HG02588 (cell line): ENCODE results near the gene WEE1.
"Not testable (repeated sequence)": the region's sequence is repeated elsewhere in the genome, so short reads cannot be mapped to it uniquely, and the experiment has no call there.

ENCODE experiments used
- ATAC-seq: cut with Tn5 transposase; IDR thresholded peaks from one replicate; pipeline ENCODE4 v1.9.1; 2021; ENCODE audit warnings: mild to moderate bottlenecking, moderate library complexity; ENCODE audit not compliant: unreplicated experiment

Gene WEE1

GRCh38 chr11:9619004-9619403, 45.5 kb downstream of the WEE1 start:
- no peak for ATAC-seq

DNA sequence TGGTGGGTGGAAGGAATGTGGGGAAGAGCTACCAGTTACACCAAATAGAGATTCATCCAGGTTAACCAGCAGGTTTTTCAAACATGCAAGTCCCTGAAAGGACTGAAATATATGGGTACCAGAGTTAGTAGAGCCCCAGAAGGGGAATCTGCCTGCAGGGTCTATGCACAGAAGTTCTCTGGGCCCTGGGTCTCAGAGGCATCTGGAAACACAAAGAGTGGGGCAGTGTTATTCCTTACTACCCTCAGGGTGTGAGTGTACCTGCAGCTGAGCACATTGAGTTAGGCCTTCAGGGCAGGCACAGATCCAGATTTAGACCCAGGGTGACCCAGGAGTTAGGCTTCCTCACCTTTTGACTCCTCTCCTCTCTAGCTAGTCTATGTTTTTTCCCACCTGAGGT, 46.5 kb downstream of the WEE1 start:
- ATAC-seq = no peak

GRCh38 chr11:9622353-9622752, 48.9 kb downstream of the WEE1 start:
- ATAC-seq = not testable (repeated sequence)

DNA sequence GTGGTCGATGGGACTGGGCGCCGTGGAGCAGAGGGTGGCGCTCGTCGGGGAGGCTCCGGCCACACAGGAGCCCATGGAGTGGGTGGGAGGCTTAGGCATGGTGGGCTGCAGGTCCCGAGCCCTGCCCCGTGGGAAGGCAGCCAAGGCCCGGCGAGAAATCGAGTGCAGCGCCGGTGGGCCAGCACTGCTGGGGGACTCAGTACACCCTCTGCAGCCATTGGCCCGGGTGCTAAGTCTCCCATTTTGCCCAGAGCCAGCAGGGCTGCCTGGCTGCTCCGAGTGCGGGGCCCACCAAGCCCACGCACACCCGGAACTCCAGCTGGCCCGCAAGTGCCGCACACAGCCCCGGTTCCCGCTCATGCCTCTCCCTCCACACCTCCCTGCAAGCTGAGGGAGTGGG, 49.6 kb downstream of the WEE1 start:
- ATAC-seq = not testable (repeated sequence)

DNA sequence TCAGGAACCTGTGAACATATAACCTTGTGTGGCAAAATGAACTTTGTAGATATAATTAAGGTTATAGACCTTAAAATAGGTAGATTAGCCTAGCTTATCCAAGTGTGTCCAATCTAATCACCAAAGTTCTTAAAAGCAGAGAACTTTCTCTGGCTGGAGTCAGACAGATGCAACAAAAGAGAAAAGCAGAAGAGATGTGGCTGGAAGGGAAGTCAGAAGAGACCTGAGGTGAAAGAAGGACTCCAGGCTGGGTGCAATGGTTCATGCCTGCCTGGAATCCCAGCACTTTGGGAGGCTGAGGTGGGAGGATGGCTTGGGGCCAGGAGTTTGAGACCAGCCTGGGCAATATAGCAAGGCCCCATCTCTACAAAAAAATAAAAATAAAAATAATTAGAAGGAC, 51.0 kb downstream of the WEE1 start:
- ATAC-seq = no peak

- ATAC-seq = no peak
These were observed 51.7 kb downstream of the WEE1 start for GRCh38 chr11:9625162-9625561.

- no peak for ATAC-seq
These were observed 52.3 kb downstream of the WEE1 start for GRCh38 chr11:9625728-9626127.

DNA sequence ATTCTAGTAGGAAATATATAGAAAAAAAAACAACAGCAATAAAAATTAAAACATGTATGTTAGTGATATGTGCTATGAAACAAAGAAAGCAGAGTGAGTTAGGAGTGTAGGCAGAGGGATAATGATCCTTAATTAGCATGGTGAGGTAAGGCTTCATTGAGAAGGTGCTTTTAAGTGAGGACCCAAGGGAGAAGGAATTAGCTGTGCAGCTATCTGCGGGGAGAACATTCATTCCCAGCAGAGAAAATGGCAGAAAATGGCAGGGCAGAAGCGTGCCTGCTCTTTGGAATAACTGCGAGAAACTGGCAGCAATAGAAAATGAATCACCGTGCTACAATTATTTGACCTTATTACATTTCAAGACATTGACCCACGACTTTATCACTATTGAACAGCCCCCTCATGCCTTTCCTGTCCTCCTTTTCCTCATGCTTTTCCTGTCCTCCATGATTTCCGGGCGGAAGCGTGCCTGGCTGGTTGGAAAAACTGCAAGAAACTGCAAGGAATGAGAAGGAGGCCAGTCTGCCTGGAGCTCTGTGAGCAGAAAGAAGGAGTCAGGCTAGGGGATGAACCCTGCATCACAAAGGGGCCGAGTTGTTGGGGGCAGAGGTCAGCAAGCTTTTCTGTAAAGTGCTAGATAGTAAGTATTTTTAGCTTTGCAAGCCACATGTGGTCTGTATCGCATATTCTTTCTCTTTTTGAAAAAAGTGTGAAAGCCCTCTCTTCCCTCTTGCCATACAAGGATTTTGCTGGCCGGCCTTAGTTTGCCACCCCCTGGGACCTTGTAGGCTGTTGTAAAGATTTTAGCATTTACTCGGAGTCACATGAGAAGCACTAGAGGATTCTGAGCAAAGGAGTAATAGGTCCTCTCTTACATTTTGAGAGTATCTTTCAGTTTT, 53.3 kb downstream of the WEE1 start:
- ATAC-seq = no peak

- ATAC-seq = no peak
These were observed 55.6 kb downstream of the WEE1 start for GRCh38 chr11:9629064-9629463.

DNA sequence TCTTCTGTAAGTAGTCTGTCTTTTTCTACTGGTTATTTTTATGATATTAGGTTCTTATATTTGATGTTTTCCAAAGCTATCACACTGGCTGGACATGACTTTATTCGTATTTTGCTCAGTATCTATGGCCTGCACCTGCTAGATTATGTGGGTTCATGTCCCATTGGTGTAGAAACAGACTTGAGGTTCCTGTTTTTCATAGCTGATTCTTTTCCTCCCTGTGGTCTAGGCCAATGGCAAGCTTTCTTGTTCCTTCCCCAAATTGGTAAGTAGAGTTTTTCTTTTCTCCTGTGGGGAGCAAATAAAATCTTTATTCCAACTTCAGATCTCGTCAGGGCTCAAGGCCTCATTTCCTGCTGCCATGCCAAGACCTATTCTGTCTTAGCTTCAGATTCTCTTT, 60.2 kb downstream of the WEE1 start:
- ATAC-seq = no peak

GRCh38 chr11:9636691-9637090, 63.2 kb downstream of the WEE1 start:
- ATAC-seq = no peak

DNA sequence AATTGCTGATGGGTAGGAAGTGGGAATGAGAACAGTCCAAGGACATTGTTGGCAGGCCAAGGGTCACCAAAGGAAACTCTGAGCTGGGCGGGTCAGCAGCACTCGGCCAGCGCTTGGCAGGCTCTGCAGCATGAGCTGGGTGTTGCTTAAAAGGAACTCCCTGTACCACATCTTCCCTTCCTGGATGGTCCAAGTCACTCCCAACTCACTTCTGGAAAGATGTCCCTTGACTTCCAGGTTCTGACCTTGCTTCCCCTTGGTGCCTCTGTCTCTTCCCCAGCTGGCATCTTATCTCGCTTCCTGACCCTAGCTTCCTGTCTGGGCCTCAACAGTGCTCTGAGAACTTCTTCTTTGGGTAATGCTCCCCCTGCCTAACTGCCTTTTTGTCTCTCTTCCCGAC, 65.6 kb downstream of the WEE1 start:
- ATAC-seq = no peak
